Measurements from ENCODE around the gene PMAIP1. TPM values are rescaled to one million over a fixed set of nuclear protein-coding genes. Genes with fewer than 3 reads are reported as not detected.

PMAIP1 gene
- total and polyA plus RNA-seq, 2 experiments from 2014 or later = 1.1 to 3.9 TPM

DNA sequence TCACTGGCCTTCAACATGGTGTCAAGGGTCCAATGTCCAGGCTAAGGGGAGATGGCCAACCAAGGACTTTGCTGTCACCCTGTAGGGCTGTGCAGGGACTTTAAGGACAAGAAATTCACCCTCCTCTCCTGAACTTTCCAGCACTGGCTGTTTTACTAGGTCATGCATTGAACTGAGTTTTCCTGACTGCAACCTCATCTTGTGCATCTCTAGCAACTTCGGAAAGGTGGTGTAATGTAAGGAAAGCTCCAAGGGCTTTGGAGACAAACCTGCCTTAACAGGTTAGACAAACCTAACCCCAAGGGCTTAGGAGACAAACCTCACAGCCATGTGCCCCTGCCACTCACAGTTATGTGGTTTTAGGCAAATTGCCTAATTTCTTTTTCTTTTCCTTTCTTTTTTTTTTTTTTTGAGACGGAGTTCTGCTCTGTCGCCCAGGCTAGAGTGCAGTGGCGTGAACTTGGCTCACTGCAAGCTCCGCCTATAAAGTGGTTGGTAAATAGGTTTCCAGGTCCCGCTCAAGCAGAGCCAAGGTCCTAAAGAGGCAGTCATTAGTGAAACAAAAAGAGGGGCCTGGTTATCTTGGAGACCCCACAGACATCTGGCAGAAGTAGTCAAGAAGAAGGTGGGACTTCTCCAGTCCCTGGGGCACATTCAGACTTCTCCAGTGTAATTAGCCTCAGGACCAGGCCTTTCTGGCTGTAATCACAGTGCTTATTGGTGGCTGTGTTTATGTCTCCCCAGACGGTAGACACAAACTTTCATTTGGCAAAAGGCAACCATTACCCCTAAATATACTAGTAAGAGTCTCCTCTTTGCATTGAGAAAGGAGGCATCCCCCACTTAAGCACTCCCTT, 37.6 kb upstream of the PMAIP1 start:
- DNase-seq (ENCODE audit: low read depth in 1 of 2, low spot score in 1 of 2) = no peak
- no peaks in the 10 kb centered on the region for H3K4me1 ChIP-seq (ENCODE audit: low read depth)
- H3K27me3 ChIP-seq = no peaks in the 10 kb centered on the region
- no peak overlapping the region for H3K27ac ChIP-seq
- H3K36me3 ChIP-seq = no peaks in the 10 kb centered on the region
- H3K4me3 ChIP-seq = no peak overlapping the region
- no peaks in the 10 kb centered on the region for H3K9me3 ChIP-seq (ENCODE audit: low read depth)
- TF ChIP-seq, protein P1, sequence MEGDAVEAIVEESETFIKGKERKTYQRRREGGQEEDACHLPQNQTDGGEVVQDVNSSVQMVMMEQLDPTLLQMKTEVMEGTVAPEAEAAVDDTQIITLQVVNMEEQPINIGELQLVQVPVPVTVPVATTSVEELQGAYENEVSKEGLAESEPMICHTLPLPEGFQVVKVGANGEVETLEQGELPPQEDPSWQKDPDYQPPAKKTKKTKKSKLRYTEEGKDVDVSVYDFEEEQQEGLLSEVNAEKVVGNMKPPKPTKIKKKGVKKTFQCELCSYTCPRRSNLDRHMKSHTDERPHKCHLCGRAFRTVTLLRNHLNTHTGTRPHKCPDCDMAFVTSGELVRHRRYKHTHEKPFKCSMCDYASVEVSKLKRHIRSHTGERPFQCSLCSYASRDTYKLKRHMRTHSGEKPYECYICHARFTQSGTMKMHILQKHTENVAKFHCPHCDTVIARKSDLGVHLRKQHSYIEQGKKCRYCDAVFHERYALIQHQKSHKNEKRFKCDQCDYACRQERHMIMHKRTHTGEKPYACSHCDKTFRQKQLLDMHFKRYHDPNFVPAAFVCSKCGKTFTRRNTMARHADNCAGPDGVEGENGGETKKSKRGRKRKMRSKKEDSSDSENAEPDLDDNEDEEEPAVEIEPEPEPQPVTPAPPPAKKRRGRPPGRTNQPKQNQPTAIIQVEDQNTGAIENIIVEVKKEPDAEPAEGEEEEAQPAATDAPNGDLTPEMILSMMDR (IDR thresholded peaks at IDR 0.05; ENCODE audit: low read depth, low read length) = no peak

DNA sequence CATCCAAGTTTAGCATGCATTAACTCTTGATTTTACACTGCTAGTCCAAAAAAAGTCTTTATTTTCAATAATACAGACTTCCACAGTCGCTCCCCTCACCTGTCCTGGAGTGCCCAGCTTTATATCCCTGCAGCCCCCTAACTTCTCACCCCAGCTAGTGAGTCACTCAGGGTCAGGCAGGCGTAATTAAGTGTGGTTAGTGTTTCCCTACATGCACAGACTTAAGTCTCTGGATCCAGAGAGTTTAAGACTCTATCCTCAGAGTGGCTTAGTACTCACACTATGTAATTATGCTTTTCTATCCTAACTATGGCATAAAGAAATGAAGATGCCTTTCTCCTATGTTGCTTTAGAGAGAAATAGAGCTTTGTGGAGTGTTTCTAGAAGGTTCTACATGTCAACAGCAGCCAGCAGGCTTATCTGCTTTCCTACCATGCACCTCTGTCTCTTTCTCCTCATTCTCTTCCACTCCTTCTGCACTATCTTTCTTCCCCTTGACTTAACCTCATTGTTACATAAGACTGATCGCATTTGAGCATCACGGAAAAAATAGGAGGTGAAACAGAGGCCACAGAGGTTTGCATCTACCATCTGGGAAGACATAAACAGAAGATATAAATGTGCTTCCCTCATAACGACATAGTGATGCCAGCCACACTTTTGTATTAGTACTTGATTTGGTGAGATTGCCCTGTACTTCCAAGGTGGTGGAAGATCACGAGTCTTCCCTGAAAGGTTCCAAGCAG, 34.4 kb upstream of the PMAIP1 start:
- Histone ChIP-seq H3K4me1 (ENCODE audit: low read depth) (no peaks in the 10 kb centered on the region), H3K27me3 (no peaks in the 10 kb centered on the region), H3K4me3 (no peak overlapping the region), H3K36me3 (no peaks in the 10 kb centered on the region), H3K9me3 (ENCODE audit: low read depth) (no peaks in the 10 kb centered on the region), H3K27ac (no peak overlapping the region)
- TF ChIP-seq, protein P1 (IDR thresholded peaks at IDR 0.05; ENCODE audit: low read depth, low read length) = no peak
- DNase-seq (ENCODE audit: low read depth in 1 of 2, low spot score in 1 of 2) = no peak

DNA sequence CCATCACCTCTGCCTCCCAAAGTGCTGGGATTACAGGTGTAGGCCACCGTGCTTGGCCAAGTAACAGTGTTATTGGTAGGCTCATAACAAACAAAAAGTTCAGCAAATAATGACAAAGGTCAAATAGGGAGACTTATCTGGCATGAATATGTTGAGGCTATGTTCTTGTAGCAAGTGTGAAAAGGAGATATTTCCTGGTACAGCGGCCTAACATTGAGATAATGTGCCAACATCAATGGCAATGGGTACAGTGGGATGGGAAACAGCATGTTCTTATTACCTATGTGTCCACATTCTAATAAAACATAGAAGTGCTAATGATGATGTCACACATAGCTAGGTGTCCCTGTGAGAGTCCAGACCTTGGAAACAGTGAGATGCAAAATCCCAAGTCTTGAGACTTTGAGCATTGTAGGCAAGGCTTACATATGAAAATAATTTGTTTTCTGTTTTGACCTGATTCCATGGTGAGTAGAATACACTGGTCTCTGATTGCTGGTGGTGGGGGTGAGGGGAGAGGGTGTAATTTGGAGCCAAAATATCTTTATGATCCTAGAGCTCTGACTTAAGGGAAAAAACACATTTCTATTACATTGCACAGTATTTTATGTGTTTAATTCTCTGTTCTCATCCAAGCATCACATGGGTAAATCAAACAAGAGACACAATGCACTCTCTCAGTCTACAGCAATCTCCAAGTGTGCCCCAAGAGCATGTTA, 33.1 kb upstream of the PMAIP1 start:
- DNase-seq (ENCODE audit: low read depth in 1 of 2, low spot score in 1 of 2) = no peak
- no peaks in the 10 kb centered on the region for H3K9me3 ChIP-seq (ENCODE audit: low read depth)
- no peaks in the 10 kb centered on the region for H3K4me1 ChIP-seq (ENCODE audit: low read depth)
- no peak overlapping the region for H3K27ac ChIP-seq
- no peaks in the 10 kb centered on the region for H3K36me3 ChIP-seq
- TF ChIP-seq, protein P1 (IDR thresholded peaks at IDR 0.05; ENCODE audit: low read depth, low read length) = no peak
- no peak overlapping the region for H3K4me3 ChIP-seq
- H3K27me3 ChIP-seq = no peaks in the 10 kb centered on the region

DNA sequence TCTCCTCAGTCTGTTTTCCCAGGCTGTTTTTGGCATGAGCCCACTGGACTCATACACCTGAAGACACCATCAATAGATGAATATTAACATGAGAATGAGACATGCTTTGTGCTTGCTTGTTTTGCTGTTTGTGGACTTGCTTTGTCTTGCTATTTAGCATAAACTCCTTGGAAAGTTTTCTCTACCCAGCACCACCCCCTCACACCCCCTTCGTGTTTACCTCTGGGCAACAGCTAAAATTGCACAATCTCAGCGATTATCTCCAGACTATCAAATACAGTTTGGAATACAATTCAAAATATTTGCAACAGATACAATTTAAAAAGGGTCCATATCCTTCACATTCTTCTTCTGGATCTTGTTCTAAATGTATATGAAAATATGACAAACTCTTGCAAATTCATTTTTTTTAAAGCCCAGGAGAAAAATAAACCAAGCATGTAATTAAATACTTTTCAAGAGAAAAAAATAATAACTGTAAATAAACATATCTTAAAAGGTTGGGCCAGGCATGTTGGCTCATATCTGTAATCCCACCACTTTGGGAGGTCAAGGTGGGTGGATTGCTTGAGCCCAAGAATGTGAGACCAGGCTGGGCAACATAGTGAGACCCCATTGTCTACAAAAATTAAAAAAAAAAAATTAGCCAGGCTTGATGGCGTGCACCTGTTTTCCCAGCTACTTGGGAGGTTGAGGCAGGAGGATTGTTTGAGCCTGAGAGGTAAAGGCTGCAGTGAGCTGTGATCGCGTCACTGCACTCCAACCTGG, 32.3 kb upstream of the PMAIP1 start:
- no peaks in the 10 kb centered on the region for H3K27me3 ChIP-seq
- H3K4me3 ChIP-seq = no peak overlapping the region
- H3K36me3 ChIP-seq = no peaks in the 10 kb centered on the region
- H3K27ac ChIP-seq = no peak overlapping the region
- no peak for DNase-seq (ENCODE audit: low read depth in 1 of 2, low spot score in 1 of 2)
- H3K4me1 ChIP-seq (ENCODE audit: low read depth) = peaks cover 5% of the 10 kb centered on the region
- H3K9me3 ChIP-seq (ENCODE audit: low read depth) = no peaks in the 10 kb centered on the region
- TF ChIP-seq, protein P1 (IDR thresholded peaks at IDR 0.05; ENCODE audit: low read depth, low read length) = no peak

DNA sequence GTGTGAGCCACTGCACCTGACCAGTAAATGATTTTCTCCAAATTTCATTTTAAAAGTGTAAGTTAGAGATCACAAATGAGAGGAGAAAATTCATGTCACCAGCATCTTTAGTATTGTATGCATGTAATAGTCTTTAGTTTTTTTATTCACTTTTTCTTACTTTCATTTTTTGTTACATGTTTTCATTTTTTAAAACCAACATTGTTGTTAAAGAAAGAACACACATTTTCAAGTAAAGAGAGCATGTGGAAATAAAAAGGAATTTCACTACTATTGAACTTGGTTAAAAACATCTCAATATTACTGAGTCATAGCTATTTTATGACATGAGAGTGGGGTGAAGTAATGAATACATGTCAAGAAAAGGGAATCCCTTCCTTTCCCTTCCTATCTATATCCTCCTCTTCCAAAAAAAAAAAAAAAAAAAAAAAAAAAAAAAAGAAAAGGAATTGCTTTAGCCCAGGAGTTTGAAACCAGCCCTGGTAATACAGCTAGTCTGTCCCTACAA, 29.1 kb upstream of the PMAIP1 start:
- TF ChIP-seq, protein P1 (IDR thresholded peaks at IDR 0.05; ENCODE audit: low read depth, low read length) = no peak
- Histone ChIP-seq H3K36me3 (no peaks in the 10 kb centered on the region), H3K4me1 (ENCODE audit: low read depth) (peaks cover 7% of the 10 kb centered on the region), H3K27ac (no peak overlapping the region), H3K4me3 (no peak overlapping the region), H3K9me3 (ENCODE audit: low read depth) (no peaks in the 10 kb centered on the region), H3K27me3 (no peaks in the 10 kb centered on the region)
- DNase-seq (ENCODE audit: low read depth in 1 of 2, low spot score in 1 of 2) = no peak

Data from cardiac muscle cell (in vitro differentiated cells and primary cell).